GM12864 (cell line): Measurements from ENCODE around the gene OR1M1.

Source experiments
- DNase-seq: peaks from one replicate; pipeline ENCODE4 v3.0.0-alpha.2; 2011; ENCODE audit warnings: low read depth
- H3K4me3 ChIP-seq: 2 replicates; pipeline ENCODE4 v1.5.1; 2011; ENCODE audit warnings: mild to moderate bottlenecking, low read depth, low read length, control low read depth
- TF ChIP-seq, protein P1 (sequence below): IDR thresholded peaks from 2 replicates; pipeline ENCODE4 v1.5.1; 2011; ENCODE audit warnings: low read depth, mild to moderate bottlenecking, moderate library complexity, low read length, control low read depth, inconsistent platforms; ENCODE audit errors: missing control alignments

The OR1M1 gene

GRCh38 chr19:9076901-9077300, 10.0 kb upstream of the OR1M1 start:
- no peak for DNase-seq
- no peak overlapping the region for H3K4me3 ChIP-seq
- TF ChIP-seq, protein P1, sequence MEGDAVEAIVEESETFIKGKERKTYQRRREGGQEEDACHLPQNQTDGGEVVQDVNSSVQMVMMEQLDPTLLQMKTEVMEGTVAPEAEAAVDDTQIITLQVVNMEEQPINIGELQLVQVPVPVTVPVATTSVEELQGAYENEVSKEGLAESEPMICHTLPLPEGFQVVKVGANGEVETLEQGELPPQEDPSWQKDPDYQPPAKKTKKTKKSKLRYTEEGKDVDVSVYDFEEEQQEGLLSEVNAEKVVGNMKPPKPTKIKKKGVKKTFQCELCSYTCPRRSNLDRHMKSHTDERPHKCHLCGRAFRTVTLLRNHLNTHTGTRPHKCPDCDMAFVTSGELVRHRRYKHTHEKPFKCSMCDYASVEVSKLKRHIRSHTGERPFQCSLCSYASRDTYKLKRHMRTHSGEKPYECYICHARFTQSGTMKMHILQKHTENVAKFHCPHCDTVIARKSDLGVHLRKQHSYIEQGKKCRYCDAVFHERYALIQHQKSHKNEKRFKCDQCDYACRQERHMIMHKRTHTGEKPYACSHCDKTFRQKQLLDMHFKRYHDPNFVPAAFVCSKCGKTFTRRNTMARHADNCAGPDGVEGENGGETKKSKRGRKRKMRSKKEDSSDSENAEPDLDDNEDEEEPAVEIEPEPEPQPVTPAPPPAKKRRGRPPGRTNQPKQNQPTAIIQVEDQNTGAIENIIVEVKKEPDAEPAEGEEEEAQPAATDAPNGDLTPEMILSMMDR, result no peak

DNA sequence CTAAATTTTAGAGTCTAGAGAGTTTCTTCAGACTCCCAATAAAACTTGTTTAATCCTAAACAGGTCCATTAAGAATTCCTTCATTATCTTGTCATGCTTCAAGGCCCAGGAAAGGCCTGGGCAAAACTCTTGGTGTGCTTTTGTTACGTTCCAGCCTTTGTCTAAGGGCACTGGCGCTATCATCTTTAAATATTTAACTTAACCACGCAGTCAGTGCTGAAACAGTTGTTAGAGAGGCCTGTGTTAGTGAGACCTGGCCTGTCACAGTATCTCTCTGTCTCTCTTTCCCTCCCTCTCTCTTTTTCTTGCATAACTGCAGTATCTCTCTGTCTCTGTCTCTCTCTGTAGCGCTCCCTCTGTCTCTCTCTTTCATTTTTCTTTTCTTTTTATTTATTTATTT, 8.2 kb upstream of the OR1M1 start:
- TF ChIP-seq, protein P1, result no peak
- no peak for DNase-seq
- no peak overlapping the region for H3K4me3 ChIP-seq

DNA sequence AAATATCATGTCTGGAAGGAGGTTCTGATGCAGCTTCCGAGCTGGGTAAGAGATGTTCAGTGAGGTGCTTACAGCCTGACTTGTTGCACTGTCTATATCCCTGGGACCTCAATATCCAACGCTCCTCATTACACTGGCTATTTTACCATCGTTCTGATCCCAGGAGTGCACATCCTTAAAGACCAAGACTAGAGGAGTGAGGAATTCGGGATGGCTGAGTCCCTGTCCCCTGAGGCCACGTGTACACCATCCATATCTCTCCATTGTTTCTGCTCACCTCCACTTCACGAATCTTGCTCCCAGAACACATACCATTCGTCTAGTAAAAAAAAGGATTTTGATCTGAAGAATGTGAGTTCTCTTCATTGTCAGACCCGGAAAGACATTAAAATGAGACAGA, 20.5 kb downstream of the OR1M1 start, which contains the start of gene OR7G2:
OR7G2 (minus strand) TSS at position 101 of the 400 bp plus-strand sequence. CDS start 4,232 bp downstream, outside the sequence.
- TF ChIP-seq, protein P1, result no peak
- no peak for DNase-seq

GRCh38 chr19:9109959-9110358, 23.1 kb downstream of the OR1M1 start:
- TF ChIP-seq, protein P1, result no peak
- DNase-seq, result no peak
- H3K4me3 ChIP-seq, result no peak overlapping the region

More for the DNA sequence above, 20.5 kb downstream of the OR1M1 start, which contains the start of gene OR7G2:
- H3K4me3 ChIP-seq, result no peak within 1 kb of the TSS

DNA sequence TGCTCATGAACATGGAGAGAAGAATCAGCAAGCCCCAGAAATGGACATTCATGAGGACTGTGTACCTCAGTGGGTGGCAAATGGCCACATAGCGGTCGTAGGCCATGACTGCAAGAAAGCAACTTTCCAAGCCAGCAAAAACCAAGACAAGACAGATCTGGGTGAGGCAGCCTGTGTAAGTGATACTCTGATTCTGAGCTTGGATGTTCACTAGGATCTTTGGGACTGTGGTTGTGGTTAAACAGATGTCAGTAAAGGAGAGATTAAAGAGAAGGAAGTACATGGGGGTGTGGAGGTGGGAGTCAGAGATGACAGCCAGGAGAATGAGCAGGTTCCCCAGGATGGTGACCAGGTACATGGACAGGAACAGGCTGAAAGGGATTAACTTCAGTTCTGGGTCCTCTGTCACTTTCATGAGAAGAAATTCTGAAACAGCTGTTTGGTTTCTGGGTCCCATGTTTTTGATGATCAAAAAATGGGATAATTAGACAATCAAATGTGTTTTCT, 28.5 kb downstream of the OR1M1 start, which contains the start of gene OR7G1:
OR7G1 (minus strand) TSS at position 457 of the 507 bp plus-strand sequence; CDS start at position 457, 0 bp downstream.
- no peak within 1 kb of the TSS for H3K4me3 ChIP-seq
- TF ChIP-seq, protein P1, result no peak
- no peak for DNase-seq

GRCh38 chr19:9116547-9116946, 29.7 kb downstream of the OR1M1 start:
- H3K4me3 ChIP-seq, result no peak overlapping the region
- TF ChIP-seq, protein P1, result no peak
- DNase-seq, result no peak

- no peak for DNase-seq
- H3K4me3 ChIP-seq, result no peak within 1 kb of the TSS
- TF ChIP-seq, protein P1, result no peak
These were observed 40.1 kb downstream of the OR1M1 start, which contains the start of gene OR7G3 for GRCh38 chr19:9126900-9127405. OR7G3 (minus strand) TSS chr19:9126950; CDS start chr19:9126950, 0 bp downstream.
